Panc1 (cell line): ENCODE data around the gene TBX4. TPM values are rescaled to one million over a fixed set of nuclear protein-coding genes. Genes with fewer than 3 reads are reported as not detected.

Source experiments
- ATAC-seq: fragments of 200-7000 bp; cut with Tn5 transposase; 2 replicates; pipeline ENCODE4 v1.9.1; 2020; ENCODE audit warnings: mild to moderate bottlenecking, moderate library complexity
- BruUV-seq: library from RNA; stranded (reverse); fragments of 400-500 nt; replicated peaks from 2 replicates; lab custom pipeline; 2021; lab: Mats Ljungman, UMichigan
- CTCF ChIA-PET: fragments of 300-600 bp; sonication (Branson Sonifier 250); formaldehyde crosslinking; loops from one replicate; lab custom pipeline; 2022; ENCODE audit warnings: antibody characterized with exemption; lab: Charles Lee
- POLR2A ChIA-PET: fragments of 300-600 bp; sonication (Branson Sonifier 250); formaldehyde crosslinking; loops from one replicate; lab custom pipeline; 2022; ENCODE audit warnings: antibody characterized with exemption; lab: Charles Lee
- DNase-seq: peaks from one replicate; pipeline ENCODE4 v3.0.0-alpha.2; 2010; ENCODE audit warnings: low read depth, low spot score
- H3K27ac ChIP-seq: 2 replicates; pipeline ENCODE4 v1.5.1; 2011; ENCODE audit warnings: mild to moderate bottlenecking, low read length, inconsistent platforms
- H3K27me3 ChIP-seq: fragments of 200-500 bp; sonication (Bioruptor generic); 2 replicates; pipeline ENCODE4 v1.6.0; 2014; ENCODE audit warnings: low read length, inconsistent platforms; ENCODE audit not compliant: control insufficient read depth, insufficient read depth
- H3K36me3 ChIP-seq: fragments of 200-500 bp; sonication (Bioruptor generic); 2 replicates; pipeline ENCODE4 v1.5.1; 2014; ENCODE audit warnings: inconsistent platforms, mild to moderate bottlenecking, low read length, moderate library complexity; ENCODE audit not compliant: control insufficient read depth, insufficient read depth
- H3K4me1 ChIP-seq: 2 replicates; pipeline ENCODE4 v1.5.1; 2011; ENCODE audit warnings: inconsistent platforms, mild to moderate bottlenecking, low read length, moderate library complexity; ENCODE audit not compliant: control insufficient read depth, insufficient read depth
- H3K4me3 ChIP-seq, 2 experiments: 2 replicates each; pipeline ENCODE4 v1.5.1; 2011 to 2012; ENCODE audit warnings: low read depth in 2 of 2, low read length in 2 of 2, mild to moderate bottlenecking in 2 of 2, inconsistent platforms in 1 of 2, moderate library complexity in 1 of 2
- H3K9me3 ChIP-seq: fragments of 200-500 bp; sonication (Bioruptor generic); 2 replicates; pipeline ENCODE4 v1.5.1; 2014; ENCODE audit warnings: low read depth, mild to moderate bottlenecking, inconsistent platforms, low read length, moderate library complexity; ENCODE audit not compliant: control insufficient read depth, insufficient read depth
- POLR2AphosphoS5 ChIP-seq: IDR thresholded peaks from 2 replicates; pipeline ENCODE4 v1.6.1; 2012; ENCODE audit warnings: mild to moderate bottlenecking, low read depth, low read length, moderate library complexity
- SIN3A ChIP-seq: IDR thresholded peaks from 2 replicates; pipeline ENCODE4 v1.6.1; 2012; ENCODE audit warnings: low read depth, mild to moderate bottlenecking, low read length, moderate library complexity, borderline replicate concordance; ENCODE audit not compliant: insufficient read depth
- TCF7L2 ChIP-seq: IDR thresholded peaks from 2 replicates; pipeline ENCODE4 v1.6.1; 2011; ENCODE audit warnings: mild to moderate bottlenecking, low read depth, low read length, inconsistent platforms
- in situ Hi-C: cut with HindIII; loops from 2 replicates; pipeline ENCODE4 v1.10.0; 2016; ENCODE audit warnings: low sequenced_read_pairs, low pct_unique_long_range_greater_than_20kb
- intact Hi-C: fragments of 100-400 bp; cut with micrococcal nuclease; formaldehyde crosslinking; loops from one replicate; pipeline ENCODE4 v1.10.0; 2022; ENCODE audit not compliant: unreplicated experiment
- total RNA-seq: library from RNA; stranded (reverse); gene quantifications from one replicate; pipeline ENCODE4 v1.2.1, GENCODE V29; 2021; ENCODE audit not compliant: unreplicated experiment
- TF ChIP-seq, protein P1 (sequence below): fragments of 450-650 bp; IDR thresholded peaks from 2 replicates; pipeline ENCODE4 v1.5.1; 2017; ENCODE audit warnings: mild to moderate bottlenecking
- TF ChIP-seq, protein P2 (sequence below), 2 experiments: IDR thresholded peaks; 2 replicates each; pipeline ENCODE4 v1.6.1; 2011 to 2012; ENCODE audit warnings: low read depth in 2 of 2, control low read depth in 1 of 2, low read length in 1 of 2, mild to moderate bottlenecking in 1 of 2, moderate library complexity in 1 of 2; ENCODE audit not compliant: insufficient read depth in 1 of 2

The TBX4 gene
- total RNA-seq, 1 experiment from 2014 or later: not detected

DNA sequence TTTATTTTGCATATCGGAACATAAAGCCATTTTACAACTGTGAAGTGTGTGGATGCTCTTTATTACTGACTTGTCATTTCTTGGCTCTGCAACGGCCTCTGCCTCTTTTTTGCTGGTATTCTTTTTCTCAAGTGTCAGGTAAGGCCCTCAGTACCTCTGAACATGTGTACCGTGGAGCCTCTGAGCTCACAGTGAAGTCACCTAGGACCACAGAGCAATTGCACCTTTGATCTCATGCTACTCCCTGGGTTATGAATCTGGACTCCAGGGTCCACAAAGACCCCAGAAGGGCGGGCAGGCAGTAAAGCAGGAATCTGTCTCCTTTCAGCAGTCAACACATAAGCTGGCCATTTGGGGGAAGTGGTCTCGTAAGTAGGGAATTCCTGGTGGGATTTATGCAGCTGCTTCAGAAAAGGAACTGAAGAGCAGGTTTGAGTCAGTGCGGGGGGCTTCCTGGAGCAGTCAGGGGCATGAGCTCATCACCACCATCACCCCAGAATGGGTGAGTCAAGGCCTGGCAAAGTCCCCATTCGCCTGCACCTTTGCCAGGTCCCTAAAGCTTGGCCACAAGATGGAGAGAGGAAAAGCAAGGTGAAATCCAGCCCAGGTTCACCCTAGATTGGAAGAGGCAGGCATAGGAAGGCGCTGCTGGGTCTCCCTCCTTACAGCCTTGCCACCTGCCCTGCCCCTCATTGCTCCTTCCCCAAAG, 33.0 kb downstream of the TBX4 start:
- no TSS peak for BruUV-seq
- CTCF ChIA-PET: no interaction called here

DNA sequence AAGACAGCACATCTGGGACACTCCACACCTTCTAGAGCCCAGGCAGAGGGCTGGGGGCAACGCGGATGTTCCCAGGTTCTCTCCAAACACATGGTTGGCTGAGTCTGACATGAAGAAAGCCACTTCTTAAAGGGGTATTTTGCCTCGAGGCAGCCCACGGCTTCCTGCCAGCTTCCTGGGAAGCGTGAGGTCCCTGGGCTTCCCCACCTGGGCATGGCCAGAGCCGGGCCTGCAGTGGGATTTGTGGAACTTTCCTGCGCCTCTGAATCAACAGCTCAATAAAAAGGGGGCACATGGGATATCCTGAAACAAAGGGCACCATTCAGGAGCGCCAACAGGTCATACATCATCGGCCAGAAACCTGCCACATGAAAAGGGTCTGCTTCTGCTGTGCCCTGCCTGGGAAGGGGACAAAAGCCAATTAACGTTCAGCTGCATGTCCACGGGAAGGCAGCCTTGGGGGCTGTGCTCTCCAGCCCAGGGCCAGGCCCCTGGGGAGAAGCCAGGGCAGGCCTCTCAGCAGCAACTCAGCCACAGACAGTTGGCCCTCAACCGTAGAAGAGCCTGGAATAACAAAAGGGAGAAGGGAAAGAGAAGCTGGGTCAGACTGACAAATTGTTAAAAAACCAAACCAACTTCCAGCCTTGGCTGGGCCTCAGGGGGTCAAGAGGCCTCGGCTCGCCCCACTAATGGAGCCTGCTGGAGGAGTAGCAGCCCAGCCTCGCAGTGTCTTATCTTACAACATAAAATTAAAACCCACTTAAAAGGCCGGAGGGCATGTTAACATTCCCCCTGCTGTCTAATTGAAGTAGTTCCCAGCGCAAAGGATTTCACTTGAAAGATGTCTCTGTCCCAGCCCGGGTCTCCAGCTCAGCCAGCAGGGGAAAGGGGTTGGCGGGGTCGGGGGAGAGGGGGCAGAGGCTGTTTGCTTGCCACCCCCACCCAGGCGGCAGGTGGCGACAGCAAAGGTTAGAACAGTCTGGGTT, 34.2 kb downstream of the TBX4 start:
- no peak for ATAC-seq
- CTCF ChIA-PET: no interaction called here

More for the DNA sequence above, 33.0 kb downstream of the TBX4 start:
- Histone ChIP-seq H3K27ac (no peak overlapping the region), H3K4me3 (no peak overlapping the region), H3K27me3 (no peaks in the 10 kb centered on the region), H3K9me3 (no peaks in the 10 kb centered on the region), H3K36me3 (no peaks in the 10 kb centered on the region), H3K4me1 (no peaks in the 10 kb centered on the region; the same call in 1 of the 2 replicates)
- no peak for ATAC-seq
- POLR2A ChIA-PET: no interaction called here
- no peak for DNase-seq
- intact Hi-C loops (no loop called here), in situ Hi-C loops (no loop called here)
- no peak for TF ChIP-seq TCF7L2
- TF ChIP-seq SIN3A: no peak
- TF ChIP-seq POLR2AphosphoS5: no peak
- TF ChIP-seq, protein P1, sequence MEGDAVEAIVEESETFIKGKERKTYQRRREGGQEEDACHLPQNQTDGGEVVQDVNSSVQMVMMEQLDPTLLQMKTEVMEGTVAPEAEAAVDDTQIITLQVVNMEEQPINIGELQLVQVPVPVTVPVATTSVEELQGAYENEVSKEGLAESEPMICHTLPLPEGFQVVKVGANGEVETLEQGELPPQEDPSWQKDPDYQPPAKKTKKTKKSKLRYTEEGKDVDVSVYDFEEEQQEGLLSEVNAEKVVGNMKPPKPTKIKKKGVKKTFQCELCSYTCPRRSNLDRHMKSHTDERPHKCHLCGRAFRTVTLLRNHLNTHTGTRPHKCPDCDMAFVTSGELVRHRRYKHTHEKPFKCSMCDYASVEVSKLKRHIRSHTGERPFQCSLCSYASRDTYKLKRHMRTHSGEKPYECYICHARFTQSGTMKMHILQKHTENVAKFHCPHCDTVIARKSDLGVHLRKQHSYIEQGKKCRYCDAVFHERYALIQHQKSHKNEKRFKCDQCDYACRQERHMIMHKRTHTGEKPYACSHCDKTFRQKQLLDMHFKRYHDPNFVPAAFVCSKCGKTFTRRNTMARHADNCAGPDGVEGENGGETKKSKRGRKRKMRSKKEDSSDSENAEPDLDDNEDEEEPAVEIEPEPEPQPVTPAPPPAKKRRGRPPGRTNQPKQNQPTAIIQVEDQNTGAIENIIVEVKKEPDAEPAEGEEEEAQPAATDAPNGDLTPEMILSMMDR: no peak
- TF ChIP-seq, protein P2, sequence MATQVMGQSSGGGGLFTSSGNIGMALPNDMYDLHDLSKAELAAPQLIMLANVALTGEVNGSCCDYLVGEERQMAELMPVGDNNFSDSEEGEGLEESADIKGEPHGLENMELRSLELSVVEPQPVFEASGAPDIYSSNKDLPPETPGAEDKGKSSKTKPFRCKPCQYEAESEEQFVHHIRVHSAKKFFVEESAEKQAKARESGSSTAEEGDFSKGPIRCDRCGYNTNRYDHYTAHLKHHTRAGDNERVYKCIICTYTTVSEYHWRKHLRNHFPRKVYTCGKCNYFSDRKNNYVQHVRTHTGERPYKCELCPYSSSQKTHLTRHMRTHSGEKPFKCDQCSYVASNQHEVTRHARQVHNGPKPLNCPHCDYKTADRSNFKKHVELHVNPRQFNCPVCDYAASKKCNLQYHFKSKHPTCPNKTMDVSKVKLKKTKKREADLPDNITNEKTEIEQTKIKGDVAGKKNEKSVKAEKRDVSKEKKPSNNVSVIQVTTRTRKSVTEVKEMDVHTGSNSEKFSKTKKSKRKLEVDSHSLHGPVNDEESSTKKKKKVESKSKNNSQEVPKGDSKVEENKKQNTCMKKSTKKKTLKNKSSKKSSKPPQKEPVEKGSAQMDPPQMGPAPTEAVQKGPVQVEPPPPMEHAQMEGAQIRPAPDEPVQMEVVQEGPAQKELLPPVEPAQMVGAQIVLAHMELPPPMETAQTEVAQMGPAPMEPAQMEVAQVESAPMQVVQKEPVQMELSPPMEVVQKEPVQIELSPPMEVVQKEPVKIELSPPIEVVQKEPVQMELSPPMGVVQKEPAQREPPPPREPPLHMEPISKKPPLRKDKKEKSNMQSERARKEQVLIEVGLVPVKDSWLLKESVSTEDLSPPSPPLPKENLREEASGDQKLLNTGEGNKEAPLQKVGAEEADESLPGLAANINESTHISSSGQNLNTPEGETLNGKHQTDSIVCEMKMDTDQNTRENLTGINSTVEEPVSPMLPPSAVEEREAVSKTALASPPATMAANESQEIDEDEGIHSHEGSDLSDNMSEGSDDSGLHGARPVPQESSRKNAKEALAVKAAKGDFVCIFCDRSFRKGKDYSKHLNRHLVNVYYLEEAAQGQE (IDR thresholded peaks at IDR 0.05; ENCODE audit: insufficient read depth in 1 of 2, low read depth in 2 of 2, low read length in 1 of 2): no peak

More for the DNA sequence above, 34.2 kb downstream of the TBX4 start:
- no peaks in the 10 kb centered on the region for H3K36me3 ChIP-seq
- H3K4me3 ChIP-seq: no peak overlapping the region
- POLR2A ChIA-PET: interaction anchor here (0.6 kb wide), 1 partner anchor 62 kb away, joined by 3 read pairs; no protein-coding TSS in a partner anchor
- TF ChIP-seq, protein P2 (IDR thresholded peaks at IDR 0.05; ENCODE audit: insufficient read depth in 1 of 2, low read depth in 2 of 2, low read length in 1 of 2): no peak
- TF ChIP-seq SIN3A: no peak
- TF ChIP-seq, protein P1: no peak
- TF ChIP-seq POLR2AphosphoS5: no peak
- TF ChIP-seq TCF7L2: no peak
- intact Hi-C loops: no loop called here
- no peaks in the 10 kb centered on the region; the same call in 1 of the 2 replicates for H3K4me1 ChIP-seq
- H3K27me3 ChIP-seq: no peaks in the 10 kb centered on the region
- H3K27ac ChIP-seq: 0 out of 2 replicates have a peak overlapping the region, but pooled peaks have one; percentile 17
- in situ Hi-C loops: no loop called here
- BruUV-seq: no TSS peak
- H3K9me3 ChIP-seq: no peaks in the 10 kb centered on the region
- no peak for DNase-seq
